Activated CD4-positive, alpha-beta T cell treated with anti-CD3 and anti-CD28 coated beads, Interleukin-2, amount 50 U/mL, for 48 hours (primary cell): Measurements from ENCODE around the gene ASPHD1.
"Not testable (repeated sequence)": the region's sequence is repeated elsewhere in the genome, so short reads cannot be mapped to it uniquely, and the experiment has no call there.

ENCODE experiments used
- DNase-seq, 2 experiments: peaks; one replicate each; pipeline ENCODE4 v3.0.0-alpha.2; 2020

Gene ASPHD1

DNA sequence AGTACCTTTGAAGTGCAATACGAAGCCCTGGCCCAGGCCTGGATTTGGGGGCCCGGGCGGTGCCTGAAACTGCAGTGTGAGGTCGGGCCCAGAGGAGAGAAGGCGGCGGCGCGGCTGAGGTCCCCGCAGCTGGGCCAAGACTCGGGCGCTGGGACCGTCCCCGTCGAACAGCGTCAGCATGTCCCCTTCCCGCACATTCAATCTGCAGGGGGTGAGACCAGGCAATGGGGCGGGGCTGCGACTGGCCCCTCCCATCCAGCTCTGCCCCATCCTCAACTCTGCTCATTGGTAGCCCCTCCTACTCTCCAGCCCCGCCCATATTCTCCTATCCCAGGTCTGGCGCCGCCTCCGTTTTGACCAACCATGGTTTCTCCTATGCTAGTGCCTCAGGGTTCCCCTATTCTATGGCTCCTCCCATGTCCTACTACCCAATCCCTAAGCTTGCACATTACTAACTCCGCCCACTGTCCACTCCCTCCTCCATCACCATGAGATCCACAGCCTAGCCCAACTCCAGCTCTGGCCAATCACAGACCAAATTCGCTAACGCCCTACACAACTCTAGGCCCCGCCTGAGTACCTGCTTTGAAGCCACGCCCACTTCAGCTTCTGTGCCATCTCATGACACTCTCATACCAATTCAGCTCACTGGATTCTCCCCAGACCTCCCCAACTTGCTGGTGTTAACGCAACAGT lies 22.9 kb upstream of the ASPHD1 start:
- DNase-seq: peak; percentile 72 to 79

DNA sequence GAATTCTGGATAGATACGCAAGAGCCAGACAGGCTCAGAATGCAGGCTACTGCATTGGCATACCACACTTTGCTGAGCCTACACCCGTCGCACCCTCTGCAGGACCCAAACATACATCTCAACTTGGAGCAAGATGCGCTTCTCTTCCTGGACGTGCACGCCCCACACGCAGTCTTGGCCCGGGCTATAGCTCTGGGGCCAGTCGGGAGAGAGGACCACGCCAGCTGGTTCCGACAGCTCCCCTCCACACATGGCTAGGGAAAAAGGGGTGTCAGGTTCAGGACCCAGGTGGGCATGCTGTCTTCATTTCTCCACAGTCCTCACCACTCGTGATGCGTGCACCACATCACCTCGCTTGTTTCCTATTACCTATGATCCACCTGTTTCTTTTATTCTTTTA lies 22.1 kb upstream of the ASPHD1 start:
- no peak for DNase-seq

DNA sequence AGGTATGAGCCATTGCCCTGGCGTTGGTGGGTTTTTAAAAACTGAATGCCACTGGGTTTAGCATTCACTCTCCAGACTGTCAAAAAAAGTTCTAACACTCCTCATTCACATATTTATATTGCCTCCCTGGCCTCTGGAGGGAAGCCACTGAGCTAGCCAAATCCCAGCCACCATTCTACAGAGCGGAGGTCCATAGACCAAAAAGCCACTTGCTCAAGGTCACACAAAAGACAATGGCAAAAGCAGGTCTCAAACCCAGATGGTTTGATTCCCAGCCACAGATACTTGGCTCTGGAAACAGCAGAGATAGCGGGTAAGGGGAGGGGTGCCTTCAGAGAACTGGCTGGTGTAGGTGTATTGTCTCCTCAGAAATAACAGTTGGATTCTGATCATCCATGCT lies 19.2 kb upstream of the ASPHD1 start:
- no peak for DNase-seq

DNA sequence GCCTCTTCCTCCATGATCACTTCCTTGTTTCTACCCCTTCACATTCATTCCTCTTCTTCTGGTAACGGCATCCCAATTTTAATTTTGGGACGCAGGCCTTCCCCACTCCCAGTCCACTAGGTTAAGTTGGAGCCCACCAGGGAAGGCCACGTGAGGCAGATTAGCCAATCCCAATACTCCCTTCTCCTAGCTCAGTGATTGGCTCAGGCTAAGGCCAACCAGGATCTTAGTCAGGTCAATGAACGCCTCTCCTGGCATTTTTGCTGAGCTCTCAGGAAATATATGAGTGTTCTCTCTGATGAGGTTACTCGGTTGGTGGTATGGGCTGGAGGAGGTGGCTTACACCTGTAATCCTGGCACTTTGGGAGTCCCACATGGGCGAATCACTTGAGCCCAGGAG lies 16.3 kb upstream of the ASPHD1 start:
- DNase-seq: no peak

DNA sequence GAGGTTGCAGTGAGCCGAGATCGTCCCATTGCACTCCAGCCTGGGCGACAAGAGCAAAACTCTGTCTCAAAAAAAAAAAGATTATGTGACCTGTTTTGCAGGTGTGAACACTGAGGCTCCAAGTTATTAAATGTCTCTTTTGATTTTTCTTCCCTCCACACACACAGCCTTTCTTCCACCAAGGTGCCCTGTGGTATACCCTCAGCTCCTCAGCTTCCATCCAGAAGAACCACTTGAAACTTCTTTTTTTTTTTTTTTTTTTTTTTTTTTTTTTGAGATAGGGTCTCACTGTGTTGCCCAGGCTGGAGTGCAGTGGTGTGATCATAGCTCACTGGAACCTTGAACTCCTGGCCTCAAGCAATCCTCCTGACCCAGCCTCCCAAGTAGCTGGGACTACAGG lies 10.9 kb upstream of the ASPHD1 start:
- not testable (repeated sequence) for DNase-seq

DNA sequence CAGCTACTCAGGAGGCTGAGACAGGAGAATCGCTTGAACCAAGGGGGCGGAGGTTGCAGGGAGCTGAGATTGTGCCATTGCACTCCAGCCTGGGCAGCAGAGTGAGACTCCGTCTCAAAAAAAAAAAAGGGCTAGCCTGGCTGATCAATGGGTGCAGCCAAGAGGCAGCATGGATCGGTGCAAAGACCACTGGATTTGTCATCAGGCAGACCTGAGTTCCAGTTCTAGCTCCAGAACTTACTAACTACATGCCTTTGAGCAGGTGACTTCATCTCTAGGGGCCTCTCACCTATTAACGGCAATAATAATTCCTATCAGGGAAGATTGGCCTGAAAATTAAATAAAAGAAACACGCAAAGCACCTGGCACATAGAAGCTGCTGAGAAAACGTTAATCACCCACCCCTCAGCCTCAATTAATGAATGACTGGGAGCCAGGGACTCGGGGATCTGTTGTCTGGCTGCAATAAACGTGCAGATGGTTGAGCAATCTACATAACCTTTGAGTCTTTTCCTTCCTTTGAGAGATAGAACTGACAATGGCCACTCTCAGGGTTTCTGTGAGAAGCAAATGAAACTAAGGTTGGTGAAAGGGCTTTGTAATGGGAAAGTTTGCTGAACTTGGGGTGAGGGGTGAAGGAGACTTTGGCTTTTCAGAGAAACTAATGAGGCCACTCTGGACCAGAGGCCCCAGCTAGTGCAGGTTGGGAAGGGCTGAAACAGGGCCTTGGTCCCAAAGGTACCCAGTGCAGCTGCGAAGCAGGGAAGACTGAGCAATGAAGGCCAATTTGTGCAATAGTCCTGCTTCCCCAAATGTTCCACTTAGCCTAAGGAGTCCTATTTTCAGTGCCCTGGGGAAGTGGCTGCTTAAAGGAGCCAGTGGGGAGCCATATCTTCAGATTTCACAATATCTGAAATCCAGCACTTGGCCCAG lies 8.5 kb upstream of the ASPHD1 start:
- no peak for DNase-seq

DNA sequence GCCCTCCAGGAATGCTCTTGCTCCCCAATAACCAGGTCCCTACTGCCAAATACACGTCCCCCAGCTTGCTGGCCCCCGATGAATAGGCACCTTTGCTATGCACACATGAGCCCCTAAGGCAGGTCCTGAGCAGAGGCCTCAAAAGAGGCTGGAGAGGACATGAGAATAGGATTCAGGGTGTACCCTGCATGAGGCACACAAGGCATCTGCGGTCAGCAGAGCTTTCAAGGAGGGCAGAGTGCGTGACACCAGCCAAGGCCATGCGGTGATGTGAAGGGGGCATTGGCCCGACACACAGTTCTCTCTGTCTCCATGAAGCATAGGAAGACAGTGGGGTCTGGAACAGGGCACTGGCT lies 7.9 kb upstream of the ASPHD1 start:
- DNase-seq: no peak

DNA sequence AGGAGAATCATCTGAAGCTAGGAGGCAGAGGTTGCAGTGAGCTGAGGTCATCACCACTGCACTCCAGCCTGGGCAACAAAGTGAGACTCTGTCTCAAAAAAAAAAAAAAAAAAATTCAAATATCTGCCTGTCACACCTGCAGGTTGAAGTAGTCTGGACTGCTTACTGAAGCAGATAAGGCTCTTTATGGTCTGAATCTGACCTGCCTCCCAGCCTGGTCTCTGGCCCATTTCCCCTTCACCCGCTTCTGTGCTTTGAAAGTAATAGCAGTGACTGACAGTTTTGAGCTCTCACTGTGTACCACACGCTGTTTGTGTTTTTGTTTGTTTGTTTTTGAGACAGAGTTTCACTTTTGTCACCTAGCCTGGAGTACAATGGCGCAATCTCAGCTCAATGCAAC lies 6.7 kb upstream of the ASPHD1 start:
- no peak for DNase-seq

DNA sequence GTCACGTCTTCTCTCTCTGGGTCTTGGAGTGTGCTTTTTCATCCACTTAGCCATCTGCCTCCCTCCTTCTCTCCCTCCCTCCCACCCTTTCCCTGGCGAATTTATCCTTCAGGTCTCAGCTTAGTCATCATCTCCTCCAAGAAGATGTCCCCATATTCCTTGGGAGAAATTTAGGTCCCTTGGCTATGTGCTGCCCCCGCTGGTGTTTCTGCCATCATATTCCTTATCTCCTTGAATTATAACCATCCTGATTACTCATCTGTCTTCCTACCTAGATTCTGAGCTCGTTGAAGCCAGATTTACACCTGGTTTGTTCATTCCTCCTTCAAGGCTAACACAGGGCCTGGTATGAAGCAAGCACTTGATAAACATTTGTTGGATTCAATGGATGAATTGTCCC lies 5.9 kb upstream of the ASPHD1 start:
- no peak for DNase-seq

DNA sequence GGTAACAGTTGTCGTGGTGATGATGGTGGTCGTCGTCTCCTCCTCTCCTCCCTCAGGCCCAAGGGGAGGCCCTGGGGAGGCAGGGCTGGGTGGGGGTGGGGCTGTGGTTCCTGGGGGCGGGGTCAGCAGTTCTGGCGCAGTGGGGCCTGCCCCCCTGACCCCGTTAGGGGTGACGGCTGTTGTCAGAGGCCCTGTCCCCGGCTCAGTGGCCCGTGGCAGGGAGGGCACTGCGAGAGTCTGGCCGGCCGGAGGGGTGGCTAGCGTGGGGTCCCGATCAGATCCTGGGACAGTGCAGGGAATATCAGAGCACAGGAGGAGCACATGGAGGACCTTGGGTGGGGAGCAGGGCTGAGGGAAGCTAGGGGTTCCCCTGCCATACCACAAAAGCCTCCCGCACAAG lies 3.4 kb upstream of the ASPHD1 start:
- DNase-seq: no peak

DNA sequence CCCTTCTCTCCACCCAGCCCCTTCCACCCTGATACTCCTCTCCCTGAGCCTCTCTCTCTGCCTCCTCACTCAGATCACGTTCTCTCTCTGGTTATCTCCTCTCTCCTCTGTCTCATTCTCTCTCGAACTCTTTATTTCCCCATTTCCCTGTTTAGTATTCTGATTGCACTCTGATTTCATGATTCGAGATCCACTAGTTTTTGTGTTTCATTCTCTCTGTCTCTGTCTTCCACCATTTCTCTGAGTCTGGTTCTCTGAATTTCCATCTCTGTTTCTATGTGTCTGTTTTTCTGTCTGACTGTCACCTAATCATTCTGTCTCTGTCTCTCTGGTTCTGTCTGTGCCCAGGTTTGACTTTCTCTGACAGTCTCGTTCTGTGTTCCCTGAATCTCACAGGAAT lies 3.0 kb upstream of the ASPHD1 start:
- no peak for DNase-seq

DNA sequence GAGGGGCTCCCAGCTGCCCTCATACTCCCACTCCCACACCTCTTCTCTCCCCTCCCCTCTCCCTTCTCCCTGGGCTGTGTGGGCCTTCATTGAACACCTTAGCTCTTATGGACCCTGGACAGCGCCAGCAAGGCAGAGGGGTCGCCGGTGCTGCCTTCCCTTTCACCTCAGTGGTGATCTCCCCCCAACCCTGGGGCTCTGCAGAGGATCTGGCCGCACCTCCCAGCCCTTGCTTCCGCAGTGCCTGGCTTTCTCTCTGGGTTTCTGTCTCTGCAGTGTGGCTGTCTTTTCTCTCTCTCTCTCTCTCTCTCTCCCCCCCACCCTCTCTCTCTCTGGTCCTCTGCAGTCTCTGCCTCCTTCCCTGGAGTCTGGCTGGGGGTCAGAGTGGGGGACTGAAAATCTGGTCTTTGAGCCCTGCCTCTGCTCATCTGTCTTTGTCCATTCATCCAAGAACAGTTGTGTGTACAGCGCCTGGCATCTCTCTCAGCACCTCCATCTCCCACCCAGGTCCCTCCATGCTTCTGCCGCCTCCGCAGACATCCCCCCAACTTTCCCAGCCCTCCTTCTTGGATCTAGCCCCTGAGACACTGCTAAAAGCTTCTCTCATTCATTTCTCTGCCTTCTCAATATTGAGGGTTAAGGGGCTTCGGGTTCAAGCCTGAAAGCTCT lies 2.0 kb upstream of the ASPHD1 start:
- DNase-seq: no peak

DNA sequence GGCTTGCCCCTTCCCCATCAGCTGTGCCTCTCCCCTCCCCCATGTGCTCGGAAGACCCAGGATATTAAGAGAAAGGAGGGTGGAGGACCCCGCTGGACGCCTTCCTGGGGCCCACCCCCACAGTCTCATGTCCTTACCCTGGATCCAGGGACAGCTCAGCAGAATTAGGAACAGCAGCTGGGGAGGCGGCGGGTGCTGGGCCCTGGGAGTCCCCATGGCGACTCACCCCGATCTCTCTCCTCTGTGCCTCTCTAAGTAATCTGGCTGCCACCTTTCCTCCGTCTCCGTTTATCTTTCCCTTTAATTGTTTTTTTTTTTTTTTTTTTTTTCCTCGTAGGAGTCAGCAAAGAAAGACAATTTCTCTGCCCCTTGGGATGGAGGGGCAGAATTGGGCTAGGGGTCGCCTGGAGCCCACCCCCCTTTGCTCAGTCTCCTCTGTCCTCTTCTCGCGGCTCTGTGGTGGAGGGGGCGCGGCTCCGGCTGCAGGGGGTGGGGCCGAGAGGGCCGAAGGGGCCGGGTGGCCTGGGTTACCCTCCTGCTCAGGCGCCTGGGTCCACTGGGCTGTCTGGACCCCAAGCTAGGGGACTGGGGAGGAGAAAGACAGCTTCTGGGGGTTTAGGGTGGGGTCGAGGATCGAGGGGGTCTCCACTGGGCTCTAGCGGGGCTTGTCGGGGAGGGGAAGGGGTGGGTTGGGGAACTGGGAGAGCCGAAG lies 1.3 kb upstream of the ASPHD1 start:
- DNase-seq: no peak

DNA sequence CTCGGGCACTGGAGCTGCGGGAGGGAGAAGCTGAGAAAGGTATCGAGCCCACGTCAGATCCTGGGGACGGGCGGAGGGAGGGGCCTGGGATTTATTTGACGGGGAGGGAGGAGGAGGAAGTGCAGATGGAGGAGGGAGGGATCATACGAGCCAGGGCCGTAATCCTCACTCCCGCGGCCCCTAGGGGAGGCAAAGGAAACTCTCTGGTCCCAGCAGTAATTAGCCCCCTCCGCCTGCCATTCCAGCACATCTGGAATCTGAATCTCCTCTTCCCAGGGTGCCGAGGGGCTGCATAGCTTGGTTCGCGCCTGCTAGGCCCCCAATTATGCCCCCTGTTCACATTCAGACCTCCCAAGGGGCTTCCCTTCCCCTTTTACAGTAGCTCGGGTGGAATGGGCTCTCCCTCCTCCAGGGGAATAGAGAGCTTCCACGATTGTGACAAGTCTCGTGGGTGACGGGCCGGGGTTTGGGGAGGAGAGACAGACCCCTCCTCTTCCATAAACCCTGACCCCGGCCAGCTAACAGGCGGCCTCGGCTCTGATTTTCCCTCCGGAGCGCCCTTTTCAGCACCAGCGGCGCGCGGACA lies 679 bp upstream of the ASPHD1 start, which contains the start of gene SEZ6L2:
Gene SEZ6L2, minus strand, starts transcription at position 35 of the 586 bp plus-strand sequence. CDS start 531 bp downstream, outside the sequence.
- DNase-seq: peak; percentile 27 to 40

DNA sequence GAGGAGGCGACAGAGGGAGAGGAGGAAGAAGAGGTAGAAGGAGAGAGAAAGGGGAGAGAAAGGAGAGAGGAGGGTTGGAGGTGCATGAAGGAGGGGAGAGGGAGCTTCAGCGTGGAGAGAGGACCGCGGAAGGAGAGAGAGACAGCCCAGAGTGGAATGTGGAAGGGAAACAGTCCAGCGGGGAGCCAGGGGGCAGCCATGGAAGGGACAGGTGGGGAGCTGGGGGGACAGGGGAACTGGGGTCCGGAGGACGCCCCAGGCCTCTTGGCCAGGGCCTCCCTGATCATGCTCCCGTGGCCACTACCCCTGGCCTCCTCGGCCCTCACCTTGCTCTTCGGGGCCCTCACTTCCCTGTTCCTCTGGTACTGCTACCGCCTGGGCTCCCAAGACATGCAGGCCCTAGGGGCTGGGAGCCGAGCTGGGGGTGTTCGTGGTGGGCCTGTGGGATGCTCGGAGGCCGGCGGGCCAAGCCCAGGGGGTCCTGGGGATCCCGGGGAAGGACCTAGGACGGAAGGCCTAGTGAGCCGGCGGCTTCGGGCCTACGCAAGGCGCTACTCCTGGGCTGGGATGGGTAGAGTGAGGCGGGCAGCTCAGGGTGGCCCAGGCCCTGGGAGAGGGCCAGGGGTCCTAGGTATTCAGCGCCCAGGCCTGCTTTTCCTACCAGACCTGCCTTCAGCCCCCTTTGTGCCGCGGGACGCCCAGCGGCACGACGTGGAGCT lies 759 bp downstream of the ASPHD1 start:
- DNase-seq: no peak

DNA sequence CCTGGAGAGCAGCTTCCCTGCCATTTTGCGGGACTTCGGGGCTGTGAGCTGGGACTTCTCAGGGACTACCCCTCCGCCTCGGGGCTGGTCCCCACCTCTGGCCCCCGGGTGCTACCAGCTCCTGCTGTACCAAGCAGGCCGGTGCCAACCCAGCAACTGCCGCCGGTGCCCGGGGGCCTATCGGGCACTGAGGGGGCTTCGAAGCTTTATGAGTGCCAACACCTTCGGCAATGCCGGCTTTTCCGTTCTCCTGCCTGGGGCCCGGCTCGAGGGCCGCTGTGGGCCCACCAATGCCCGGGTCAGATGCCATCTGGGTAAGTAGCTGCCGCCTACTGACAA lies 1.3 kb downstream of the ASPHD1 start:
- no peak for DNase-seq

DNA sequence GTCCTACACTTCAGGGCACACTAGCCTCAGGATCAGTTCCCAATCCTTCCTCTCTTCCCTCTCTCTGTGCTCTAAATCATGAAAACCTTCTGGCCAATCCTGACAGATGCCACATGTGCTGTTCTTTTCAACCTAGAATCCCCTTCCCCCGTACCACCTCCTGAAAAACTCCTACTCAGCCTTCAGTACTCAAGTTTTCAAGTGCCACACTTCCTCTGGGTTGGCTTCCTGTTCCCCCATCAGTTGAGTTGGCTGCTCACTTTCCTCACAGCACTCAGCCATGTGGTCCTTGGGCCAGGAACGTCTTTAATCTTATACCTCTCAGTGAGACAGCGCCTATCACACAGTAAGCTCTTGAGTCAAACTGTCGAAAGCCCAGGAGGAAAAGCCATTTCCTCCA lies 3.3 kb downstream of the ASPHD1 start:
- DNase-seq: no peak

DNA sequence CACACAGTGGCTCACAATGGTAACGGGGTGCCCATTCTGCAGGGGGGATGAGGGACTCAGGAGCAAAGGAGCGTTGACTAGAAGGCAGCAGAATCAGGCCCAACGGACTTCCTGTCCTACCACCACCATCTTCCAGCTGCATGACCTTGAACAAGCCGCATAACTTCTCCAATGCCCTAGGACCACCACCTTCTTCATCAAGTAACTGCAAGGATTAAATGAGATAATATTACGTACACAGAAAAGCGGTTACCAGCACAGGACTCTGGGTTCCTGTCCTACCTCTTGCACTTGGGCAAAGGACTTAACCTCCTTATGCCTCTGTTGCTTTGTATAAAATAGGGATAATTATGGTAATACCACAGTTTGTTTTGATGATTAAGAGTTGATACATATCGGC lies 4.7 kb downstream of the ASPHD1 start:
- DNase-seq: no peak

DNA sequence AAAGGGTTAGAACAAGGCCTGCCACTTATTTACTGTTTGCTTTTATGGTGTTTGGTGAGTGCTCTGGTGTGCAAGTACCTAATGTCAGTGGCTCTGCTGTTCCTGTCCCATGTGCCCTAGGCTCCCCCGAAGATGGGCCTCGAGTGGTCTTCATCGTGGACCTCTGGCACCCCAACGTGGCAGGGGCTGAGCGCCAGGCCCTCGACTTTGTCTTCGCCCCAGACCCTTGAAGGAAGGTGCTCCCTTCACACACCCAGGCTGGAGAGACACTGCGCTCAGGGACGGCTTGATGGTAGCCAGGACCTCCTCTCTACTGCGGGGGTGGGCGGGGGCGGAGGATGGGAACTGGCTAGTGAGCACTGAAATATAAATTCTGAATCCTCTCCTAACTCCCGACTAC lies 5.4 kb downstream of the ASPHD1 start:
- DNase-seq: no peak

DNA sequence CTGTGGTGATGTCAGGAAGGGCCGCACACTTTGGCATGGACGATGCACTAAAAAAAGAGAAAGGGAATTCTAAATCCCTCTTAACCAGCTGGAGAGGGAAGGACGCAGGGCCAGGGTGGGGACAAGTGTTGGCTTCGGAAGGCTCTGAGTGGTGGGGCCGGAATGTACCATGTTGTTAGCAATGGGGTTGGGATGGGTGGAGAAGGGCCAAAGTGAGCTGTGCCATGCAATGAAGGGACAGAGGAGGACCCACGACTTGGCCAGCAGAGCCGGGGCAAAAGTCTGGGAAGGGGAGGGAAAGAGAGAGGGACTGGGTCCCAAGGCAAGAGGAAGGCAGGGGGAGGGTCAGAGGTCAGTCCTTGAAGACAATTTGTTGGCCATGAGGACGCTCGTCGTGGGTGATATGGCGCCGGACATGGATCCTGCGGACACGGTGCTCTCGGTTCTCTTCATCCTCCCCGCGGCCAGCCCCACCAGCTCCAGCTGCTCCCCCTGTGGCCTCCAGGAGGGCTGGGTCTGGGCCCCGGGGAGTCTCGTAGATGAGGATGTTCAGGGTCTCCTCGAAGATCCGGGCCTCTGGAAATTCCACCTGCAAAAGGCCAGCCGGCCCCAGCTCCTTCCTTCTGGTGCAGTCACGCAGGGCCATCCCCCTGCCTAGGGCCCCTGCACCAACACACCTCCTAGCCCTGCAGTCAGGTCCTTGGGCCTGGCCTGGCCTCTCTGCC lies 6.4 kb downstream of the ASPHD1 start:
- DNase-seq: no peak

DNA sequence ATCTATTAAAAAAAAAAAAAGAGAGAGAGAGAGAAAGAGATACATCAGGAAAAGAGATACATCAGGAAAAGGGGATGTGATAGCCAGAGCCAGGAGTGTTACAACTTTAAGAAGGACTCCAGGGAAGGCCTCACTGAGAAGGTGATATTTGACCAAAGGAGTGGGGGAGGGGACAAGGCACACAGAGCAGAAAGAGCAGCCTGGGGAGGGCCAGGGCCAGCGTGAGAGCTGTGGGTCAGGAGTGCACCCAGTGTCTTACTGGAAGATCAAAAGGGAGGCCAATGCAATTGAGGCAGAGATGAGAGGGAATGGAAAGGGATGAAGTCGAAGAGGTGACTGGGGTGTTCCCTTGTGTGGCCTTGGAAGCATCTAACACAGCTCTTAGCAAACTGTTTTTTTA lies 7.7 kb downstream of the ASPHD1 start:
- no peak for DNase-seq
